Psoas muscle (tissue), 8 donors: ENCODE results near the gene RNU6-9. TPM values are rescaled to one million over a fixed set of nuclear protein-coding genes. Genes with fewer than 3 reads are reported as not detected.
"Not testable (repeated sequence)": the region's sequence is repeated elsewhere in the genome, so short reads cannot be mapped to it uniquely, and the experiment has no call there.

Experiments
- ATAC-seq, 4 donors: fragments of 200-7000 bp; cut with Tn5 transposase; one replicate each; pipeline ENCODE4 v1.9.1; 2020; ENCODE audit warnings: moderate library complexity in 3 of 4, mild to moderate bottlenecking in 2 of 4
- DNase-seq, 2 donors: peaks; one replicate each; pipeline ENCODE4 v3.0.0-alpha.2; 2020
- H3K27ac ChIP-seq: fragments of 200-600 bp; one replicate; pipeline ENCODE4 v1.8.0; 2022
- H3K27me3 ChIP-seq, 3 donors: fragments of 200-600 bp in 1 of 3; one replicate each; pipeline versions ENCODE4 v1.6.1 to v1.8.0; 2013 to 2022; ENCODE audit warnings: low read length in 2 of 3, mild to moderate bottlenecking in 2 of 3, moderate library complexity in 1 of 3; ENCODE audit not compliant: insufficient read depth in 3 of 3
- H3K36me3 ChIP-seq, 2 donors: fragments of 200-600 bp in 1 of 2; one replicate each; pipeline versions ENCODE4 v1.6.1 to v1.8.0; 2013 to 2022; ENCODE audit warnings: low read depth in 1 of 2, mild to moderate bottlenecking in 1 of 2, moderate library complexity in 1 of 2; ENCODE audit not compliant: insufficient read depth in 1 of 2
- H3K4me1 ChIP-seq: fragments of 200-600 bp; one replicate; pipeline ENCODE4 v1.8.0; 2022
- H3K4me3 ChIP-seq: fragments of 200-600 bp; one replicate; pipeline ENCODE4 v1.8.0; 2022; ENCODE audit warnings: mild to moderate bottlenecking
- H3K9me3 ChIP-seq: fragments of 200-600 bp; one replicate; pipeline ENCODE4 v1.8.0; 2022
- WGBS, 3 donors: extraction: QIAGEN DNeasy Blood & Tissue Kit; methylation state at CpG; one replicate each; pipeline versions ENCODE4 v1.1.6 to v1.1.7; 2013; 5-methylcytosine and 5-hydroxymethylcytosine counted together
- intact Hi-C, 2 donors: fragments of 100-400 bp; cut with DNase I; formaldehyde crosslinking; loops; one replicate each; pipeline versions ENCODE4 v1.11.0 to v1.14.2; 2022
- polyA plus RNA-seq, 3 donors: library from polyadenylated mRNA; stranded (reverse); fragments of 200-250 nt; gene quantifications; one replicate each; pipeline ENCODE4 v1.2.3, GENCODE V29; 2013
- total RNA-seq, 4 donors: library from RNA; stranded (reverse); fragmentation: NEBNext Ultra II Directional in 2 of 4; extraction: Animal tissue kit (Norgen Biotek cat#: 25700) in 2 of 4; gene quantifications; one replicate each; pipeline versions ENCODE4 v1.2.1 to v1.2.4, GENCODE V29; 2021 to 2023
- TF ChIP-seq, protein P1 (sequence below): fragments of 200-600 bp; IDR thresholded peaks from one replicate; pipeline ENCODE4 v1.8.0; 2022; ENCODE audit warnings: antibody characterized with exemption
- donor health status: healthy with polysubstance abuse.
- donor health status: DM: no; HTN: no; CAD: no; lungs with moderate emphysema.
- donor health status: Bipolar disorder and iron deficiency.
- donor health status: healthy.
- donor health status: DM: yes; HTN: yes; CAD: no.
- donor health status: DM: no; HTN: no; CAD: no.
- donor health status: DM: no; HTN: no; CAD: no.
- donor health status: DM: yes; HTN: yes; CAD: no.

RNU6-9 gene
- total and polyA plus RNA-seq, 7 donors = not detected

DNA sequence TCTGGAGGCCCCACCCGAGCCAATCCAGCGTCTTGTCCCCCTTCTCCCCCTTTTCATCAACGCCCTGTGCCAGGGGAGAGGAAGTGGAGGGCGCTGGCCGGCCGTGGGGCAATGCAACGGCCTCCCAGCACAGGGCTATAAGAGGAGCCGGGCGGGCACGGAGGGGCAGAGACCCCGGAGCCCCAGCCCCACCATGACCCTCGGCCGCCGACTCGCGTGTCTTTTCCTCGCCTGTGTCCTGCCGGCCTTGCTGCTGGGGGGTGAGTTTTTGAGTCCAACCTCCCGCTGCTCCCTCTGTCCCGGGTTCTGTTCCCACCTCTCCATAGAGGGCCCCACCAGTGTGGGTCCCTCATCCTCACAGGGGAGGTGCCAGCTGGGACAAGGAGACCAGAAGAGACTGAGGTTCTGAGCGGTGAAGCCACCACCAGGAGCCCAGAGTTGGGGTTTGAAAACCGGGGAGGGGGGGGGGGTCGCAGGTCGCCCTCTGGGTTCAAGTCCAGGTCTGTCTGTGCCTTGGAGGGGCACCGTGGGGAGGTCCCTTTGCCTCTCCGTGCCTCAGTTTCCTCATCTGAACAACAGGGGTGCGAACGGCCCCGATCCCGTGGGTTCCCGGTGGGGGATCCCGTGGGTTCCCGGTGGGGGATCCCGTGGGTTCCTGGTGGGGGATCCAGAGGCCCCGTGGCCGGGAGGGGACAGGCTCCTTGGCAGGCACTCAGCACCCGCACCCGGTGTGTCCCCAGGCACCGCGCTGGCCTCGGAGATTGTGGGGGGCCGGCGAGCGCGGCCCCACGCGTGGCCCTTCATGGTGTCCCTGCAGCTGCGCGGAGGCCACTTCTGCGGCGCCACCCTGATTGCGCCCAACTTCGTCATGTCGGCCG, 40.9 kb upstream of the RNU6-9 start, which contains the start of gene ELANE:
ELANE (plus strand) TSS at position 168 of the 878 bp plus-strand sequence; CDS start at position 194, 26 bp downstream.
- TF ChIP-seq, protein P1, sequence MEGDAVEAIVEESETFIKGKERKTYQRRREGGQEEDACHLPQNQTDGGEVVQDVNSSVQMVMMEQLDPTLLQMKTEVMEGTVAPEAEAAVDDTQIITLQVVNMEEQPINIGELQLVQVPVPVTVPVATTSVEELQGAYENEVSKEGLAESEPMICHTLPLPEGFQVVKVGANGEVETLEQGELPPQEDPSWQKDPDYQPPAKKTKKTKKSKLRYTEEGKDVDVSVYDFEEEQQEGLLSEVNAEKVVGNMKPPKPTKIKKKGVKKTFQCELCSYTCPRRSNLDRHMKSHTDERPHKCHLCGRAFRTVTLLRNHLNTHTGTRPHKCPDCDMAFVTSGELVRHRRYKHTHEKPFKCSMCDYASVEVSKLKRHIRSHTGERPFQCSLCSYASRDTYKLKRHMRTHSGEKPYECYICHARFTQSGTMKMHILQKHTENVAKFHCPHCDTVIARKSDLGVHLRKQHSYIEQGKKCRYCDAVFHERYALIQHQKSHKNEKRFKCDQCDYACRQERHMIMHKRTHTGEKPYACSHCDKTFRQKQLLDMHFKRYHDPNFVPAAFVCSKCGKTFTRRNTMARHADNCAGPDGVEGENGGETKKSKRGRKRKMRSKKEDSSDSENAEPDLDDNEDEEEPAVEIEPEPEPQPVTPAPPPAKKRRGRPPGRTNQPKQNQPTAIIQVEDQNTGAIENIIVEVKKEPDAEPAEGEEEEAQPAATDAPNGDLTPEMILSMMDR = no peak
- ATAC-seq (no peak), DNase-seq (peak; percentile 23 to 53)
- Histone ChIP-seq H3K27ac (no peak within 1 kb of the TSS), H3K4me3 (no peak within 1 kb of the TSS), H3K9me3 (no peaks in the 10 kb centered on the region), H3K27me3 (peaks cover 0 to 73% (median 16%) of the 10 kb centered on the region in 3 donors), H3K36me3 (no peaks in the 10 kb centered on the region), H3K4me1 (peaks cover 7% of the 10 kb centered on the region)
- intact Hi-C loops = loop anchor here in 1 of 2 donors (10.0 kb wide), 1 partner anchor 132 kb away; the partner anchor contains the start of gene WDR18
- WGBS, 3 donors = 58 to 68% (median 62%) methylated on average over 41 to 55 of the region's 55 CpGs

DNA sequence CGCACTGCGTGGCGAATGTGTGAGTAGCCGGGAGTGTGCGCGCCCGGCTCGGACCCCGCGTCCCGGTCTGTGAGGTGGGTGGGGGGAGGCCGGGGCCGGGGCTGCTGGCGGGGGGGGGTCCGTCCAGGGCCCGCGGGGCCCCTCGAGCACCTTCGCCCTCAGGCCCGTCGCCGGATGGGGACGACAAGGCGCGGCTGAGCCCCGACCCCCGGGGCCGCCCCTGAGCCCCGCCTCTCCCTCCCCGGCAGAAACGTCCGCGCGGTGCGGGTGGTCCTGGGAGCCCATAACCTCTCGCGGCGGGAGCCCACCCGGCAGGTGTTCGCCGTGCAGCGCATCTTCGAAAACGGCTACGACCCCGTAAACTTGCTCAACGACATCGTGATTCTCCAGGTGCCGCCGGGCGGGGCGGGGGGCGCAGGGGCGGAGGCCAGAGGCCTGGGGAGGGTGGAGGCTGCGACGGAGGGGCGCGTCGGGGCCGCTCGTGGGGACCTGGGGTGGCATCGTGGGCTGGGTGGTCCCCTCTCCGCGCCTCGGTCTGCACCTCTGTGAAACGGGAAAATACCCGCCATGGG, 40.2 kb upstream of the RNU6-9 start:
- ATAC-seq = no peak
- Histone ChIP-seq H3K9me3 (no peaks in the 10 kb centered on the region), H3K27ac (no peak overlapping the region), H3K36me3 (no peaks in the 10 kb centered on the region), H3K27me3 (peaks cover 0 to 73% (median 13%) of the 10 kb centered on the region in 3 donors), H3K4me1 (peaks cover 7% of the 10 kb centered on the region), H3K4me3 (no peak overlapping the region)
- peak in 1 of 2 donors; percentile 12 for DNase-seq
- intact Hi-C loops = loop anchor here in 1 of 2 donors (10.0 kb wide), 1 partner anchor 132 kb away; the partner anchor contains the start of gene WDR18
- TF ChIP-seq, protein P1 = no peak
- WGBS, 3 donors = 27 to 34% (median 30%) methylated on average over 38 to 67 of the region's 67 CpGs

DNA sequence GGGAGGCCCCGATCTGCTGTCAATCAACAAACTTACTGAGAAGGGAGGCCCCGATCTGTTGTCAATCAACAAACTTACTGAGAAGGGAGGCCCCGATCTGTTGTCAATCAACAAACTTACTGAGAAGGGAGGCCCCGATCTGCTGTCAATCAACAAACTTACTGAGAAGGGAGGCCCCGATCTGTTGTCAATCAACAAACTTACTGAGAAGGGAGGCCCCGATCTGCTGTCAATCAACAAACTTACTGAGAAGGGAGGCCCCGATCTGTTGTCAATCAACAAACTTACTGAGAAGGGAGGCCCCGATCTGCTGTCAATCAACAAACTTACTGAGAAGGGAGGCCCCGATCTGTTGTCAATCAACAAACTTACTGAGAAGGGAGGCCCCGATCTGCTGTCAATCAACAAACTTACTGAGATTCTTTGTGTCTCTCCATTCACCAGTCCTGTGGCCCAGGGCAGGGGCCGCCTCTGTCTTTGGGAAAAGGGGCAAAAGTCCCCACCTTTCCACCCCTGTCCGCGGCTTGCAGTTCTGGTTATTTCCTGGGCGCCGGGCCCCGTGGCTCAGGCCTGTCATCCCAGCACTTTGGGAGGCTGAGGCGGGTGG, 39.6 kb upstream of the RNU6-9 start:
- DNase-seq = not testable (repeated sequence)
- intact Hi-C loops = loop anchor here in 1 of 2 donors (10.0 kb wide), 1 partner anchor 131 kb away; the partner anchor contains the start of gene WDR18

DNA sequence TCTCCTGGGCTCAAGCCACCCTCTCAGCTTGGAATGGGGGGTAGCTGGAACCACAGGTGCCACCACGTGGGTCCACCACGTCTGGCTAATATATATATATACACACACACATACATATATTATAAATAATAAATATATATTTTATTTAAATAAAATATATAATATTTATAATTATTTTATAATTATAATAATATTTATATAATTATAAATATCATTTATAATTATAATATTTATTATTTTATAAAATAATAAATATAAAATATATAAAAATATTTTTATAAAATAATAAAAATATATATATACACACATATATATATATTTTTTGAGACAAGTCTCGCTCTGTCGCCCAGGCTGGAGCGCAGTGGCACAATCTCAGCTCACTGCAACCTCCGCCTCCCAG, 38.7 kb upstream of the RNU6-9 start:
- Histone ChIP-seq H3K27me3 (peaks cover 0 to 84% (median 11%) of the 10 kb centered on the region in 3 donors), H3K36me3 (no peaks in the 10 kb centered on the region), H3K4me1 (peaks cover 8% of the 10 kb centered on the region), H3K27ac (no peak overlapping the region), H3K9me3 (no peaks in the 10 kb centered on the region), H3K4me3 (no peak overlapping the region)
- ATAC-seq (no peak), DNase-seq (no peak)
- WGBS, 3 donors = 69 to 72% (median 70%) methylated on average over 6 of the region's 6 CpGs
- intact Hi-C loops = loop anchor here in 1 of 2 donors (10.0 kb wide), 1 partner anchor 130 kb away; the partner anchor contains the start of gene WDR18
- TF ChIP-seq, protein P1 = no peak

More for the DNA sequence above, 39.6 kb upstream of the RNU6-9 start:
- H3K36me3 ChIP-seq, H3K9me3 ChIP-seq, H3K27ac ChIP-seq, H3K4me1 ChIP-seq, ATAC-seq, H3K4me3 ChIP-seq: not testable (repeated sequence)
- WGBS, 3 donors = 73 to 78% (median 77%) methylated on average over 10 to 13 of the region's 17 CpGs
- H3K27me3 ChIP-seq = peaks cover 0 to 76% (median 13%) of the 10 kb centered on the region in 3 donors
